Activated CD4-positive, alpha-beta T cell treated with anti-CD3 and anti-CD28 coated beads, Interleukin-2, amount 10 ng/mL, durations not matched to agents 7 days and 5 days (primary cell): Measurements from ENCODE around the gene TMBIM4. TPM values are rescaled to one million over a fixed set of nuclear protein-coding genes. Genes with fewer than 3 reads are reported as not detected.

ENCODE experiments used
- CTCF ChIA-PET: fragments of 350-600 bp; sonication (Branson Sonifier 250); formaldehyde crosslinking; loops from one replicate; lab custom pipeline; 2021; ENCODE audit warnings: antibody characterized with exemption; lab: Charles Lee
- POLR2A ChIA-PET: fragments of 350-600 bp; sonication (Branson Sonifier 250); formaldehyde crosslinking; loops from one replicate; lab custom pipeline; 2021; ENCODE audit warnings: antibody characterized with exemption; lab: Charles Lee
- DNase-seq: peaks from one replicate; pipeline ENCODE4 v3.0.0-alpha.2; 2020
- H3K27ac Mint-ChIP-seq: one replicate; pipeline ENCODE4 v1.8.0; 2021; ENCODE audit warnings: mild to moderate bottlenecking, moderate library complexity, mixed read lengths
- H3K27me3 Mint-ChIP-seq: one replicate; pipeline ENCODE4 v1.8.0; 2021; ENCODE audit warnings: mixed read lengths
- H3K36me3 Mint-ChIP-seq: one replicate; pipeline ENCODE4 v1.8.0; 2021; ENCODE audit warnings: low read depth, mixed read lengths
- H3K4me1 Mint-ChIP-seq: one replicate; pipeline ENCODE4 v1.8.0; 2021; ENCODE audit warnings: mixed read lengths
- H3K4me3 Mint-ChIP-seq: one replicate; pipeline ENCODE4 v1.8.0; 2021; ENCODE audit warnings: mild to moderate bottlenecking, moderate library complexity, mixed read lengths
- H3K9me3 Mint-ChIP-seq: one replicate; pipeline ENCODE4 v1.8.0; 2021; ENCODE audit warnings: mixed read lengths
- total RNA-seq, 2 experiments: library from RNA; stranded (reverse); gene quantifications; one replicate each; pipeline ENCODE4 v1.2.3, GENCODE V29; 2021

TMBIM4 gene
- total RNA-seq, 2 experiments from 2014 or later, result 65.7 to 83.5 TPM

GRCh38 chr12:66149702-66150398, 19.9 kb downstream of the TMBIM4 start:
- Mint-ChIP-seq H3K27me3 (no peaks in the 10 kb centered on the region), H3K4me1 (peaks cover 12% of the 10 kb centered on the region), H3K9me3 (no peaks in the 10 kb centered on the region), H3K27ac (no peak overlapping the region), H3K36me3 (peaks cover 16% of the 10 kb centered on the region), H3K4me3 (no peak overlapping the region)
- CTCF ChIA-PET, result interaction anchor here (0.9 to 1.4 kb wide), 2 partner anchors 7 to 10 kb away, joined by 3 read pairs; no protein-coding TSS in a partner anchor
- POLR2A ChIA-PET, result no interaction called here
- DNase-seq, result no peak

GRCh38 chr12:66144791-66145754, 24.7 kb downstream of the TMBIM4 start:
- peaks cover 17% of the 10 kb centered on the region for H3K4me1 Mint-ChIP-seq
- no peak overlapping the region for H3K4me3 Mint-ChIP-seq
- peak overlapping the region; percentile 77 for H3K27ac Mint-ChIP-seq
- POLR2A ChIA-PET, result interaction anchor here (0.9 kb wide), 1 partner anchor 24 kb away, joined by 3 read pairs; no protein-coding TSS in a partner anchor
- peak; percentile 12 for DNase-seq
- H3K36me3 Mint-ChIP-seq, result peaks cover 48% of the 10 kb centered on the region
- H3K9me3 Mint-ChIP-seq, result peaks cover 22% of the 10 kb centered on the region
- no peaks in the 10 kb centered on the region for H3K27me3 Mint-ChIP-seq
- CTCF ChIA-PET, result interaction anchor here (0.5 to 1.0 kb wide), 6 partner anchors 9 to 412 kb away, joined by 3 to 4 read pairs (median 3); no protein-coding TSS in a partner anchor

GRCh38 chr12:66143868-66144267, 25.9 kb downstream of the TMBIM4 start:
- DNase-seq, result no peak
- H3K4me3 Mint-ChIP-seq, result no peak overlapping the region
- no peaks in the 10 kb centered on the region for H3K27me3 Mint-ChIP-seq
- H3K4me1 Mint-ChIP-seq, result peaks cover 17% of the 10 kb centered on the region
- H3K9me3 Mint-ChIP-seq, result peaks cover 29% of the 10 kb centered on the region
- no peak overlapping the region for H3K27ac Mint-ChIP-seq
- H3K36me3 Mint-ChIP-seq, result peaks cover 58% of the 10 kb centered on the region
- CTCF ChIA-PET, result interaction anchor here (0.7 kb wide), 1 partner anchor 54 kb away, joined by 3 read pairs; no protein-coding TSS in a partner anchor
- POLR2A ChIA-PET, result no interaction called here

GRCh38 chr12:66142826-66143225, 27.0 kb downstream of the TMBIM4 start:
- no peak overlapping the region for H3K4me3 Mint-ChIP-seq
- peaks cover 29% of the 10 kb centered on the region for H3K9me3 Mint-ChIP-seq
- no peaks in the 10 kb centered on the region for H3K27me3 Mint-ChIP-seq
- CTCF ChIA-PET, result interaction anchor here (0.8 kb wide), 1 partner anchor 8 kb away, joined by 3 read pairs; no protein-coding TSS in a partner anchor
- H3K27ac Mint-ChIP-seq, result no peak overlapping the region
- H3K36me3 Mint-ChIP-seq, result peaks cover 61% of the 10 kb centered on the region
- H3K4me1 Mint-ChIP-seq, result peaks cover 17% of the 10 kb centered on the region
- POLR2A ChIA-PET, result no interaction called here
- no peak for DNase-seq

GRCh38 chr12:66141299-66141698, 28.5 kb downstream of the TMBIM4 start:
- no peak overlapping the region for H3K27ac Mint-ChIP-seq
- no peak for DNase-seq
- H3K4me1 Mint-ChIP-seq, result peaks cover 17% of the 10 kb centered on the region
- H3K36me3 Mint-ChIP-seq, result peaks cover 70% of the 10 kb centered on the region
- no peak overlapping the region for H3K4me3 Mint-ChIP-seq
- ChIA-PET POLR2A (no interaction called here), CTCF (interaction anchor here (2.4 kb wide), 1 partner anchor 10 kb away, joined by 7 read pairs; the partner anchor contains the start of gene LLPH)
- H3K27me3 Mint-ChIP-seq, result no peaks in the 10 kb centered on the region
- H3K9me3 Mint-ChIP-seq, result peaks cover 29% of the 10 kb centered on the region

GRCh38 chr12:66140731-66141130, 29.1 kb downstream of the TMBIM4 start:
- H3K4me3 Mint-ChIP-seq, result no peak overlapping the region
- ChIA-PET CTCF (interaction anchor here (2.4 kb wide), 1 partner anchor 10 kb away, joined by 7 read pairs; the partner anchor contains the start of gene LLPH), POLR2A (no interaction called here)
- peaks cover 29% of the 10 kb centered on the region for H3K9me3 Mint-ChIP-seq
- no peak for DNase-seq
- H3K27me3 Mint-ChIP-seq, result no peaks in the 10 kb centered on the region
- peaks cover 14% of the 10 kb centered on the region for H3K4me1 Mint-ChIP-seq
- peaks cover 72% of the 10 kb centered on the region for H3K36me3 Mint-ChIP-seq
- no peak overlapping the region for H3K27ac Mint-ChIP-seq

- peaks cover 29% of the 10 kb centered on the region for H3K9me3 Mint-ChIP-seq
- CTCF ChIA-PET, result no interaction called here
These were observed 30.5 kb downstream of the TMBIM4 start for GRCh38 chr12:66139328-66139727.

GRCh38 chr12:66137937-66138336, 31.9 kb downstream of the TMBIM4 start:
- ChIA-PET CTCF (no interaction called here), POLR2A (no interaction called here)
- no peaks in the 10 kb centered on the region for H3K27me3 Mint-ChIP-seq
- H3K36me3 Mint-ChIP-seq, result peaks cover 55% of the 10 kb centered on the region
- peaks cover under 1% of the 10 kb centered on the region for H3K4me1 Mint-ChIP-seq
- DNase-seq, result no peak
- H3K27ac Mint-ChIP-seq, result no peak overlapping the region
- no peak overlapping the region for H3K4me3 Mint-ChIP-seq
- peaks cover 29% of the 10 kb centered on the region for H3K9me3 Mint-ChIP-seq

More at GRCh38 chr12:66139328-66139727, 30.5 kb downstream of the TMBIM4 start:
- no peak for DNase-seq
- Mint-ChIP-seq H3K4me3 (no peak overlapping the region), H3K4me1 (no peaks in the 10 kb centered on the region), H3K36me3 (peaks cover 61% of the 10 kb centered on the region), H3K27ac (no peak overlapping the region), H3K27me3 (no peaks in the 10 kb centered on the region)
- POLR2A ChIA-PET, result no interaction called here

GRCh38 chr12:66132408-66132807, 37.4 kb downstream of the TMBIM4 start:
- no peak for DNase-seq
- ChIA-PET CTCF (interaction anchor here (1.0 to 2.5 kb wide), 2 partner anchors 27 to 37 kb away, joined by 5 to 10 read pairs; partner anchors contain the start of gene TMBIM4), POLR2A (interaction anchor here (0.8 kb wide), 1 partner anchor 37 kb away, joined by 3 read pairs; no protein-coding TSS in a partner anchor)
- Mint-ChIP-seq H3K4me3 (peak overlapping the region; percentile 27), H3K36me3 (peaks cover 43% of the 10 kb centered on the region), H3K4me1 (peaks cover 44% of the 10 kb centered on the region), H3K9me3 (no peaks in the 10 kb centered on the region), H3K27me3 (no peaks in the 10 kb centered on the region), H3K27ac (no peak overlapping the region)

- peaks cover 48% of the 10 kb centered on the region for H3K36me3 Mint-ChIP-seq
- no peaks in the 10 kb centered on the region for H3K9me3 Mint-ChIP-seq
- CTCF ChIA-PET, result interaction anchor here (0.6 to 2.5 kb wide), 5 partner anchors 10 to 95 kb away, joined by 3 to 10 read pairs (median 4); no protein-coding TSS in a partner anchor
- H3K4me1 Mint-ChIP-seq, result peaks cover 55% of the 10 kb centered on the region
- DNase-seq, result no peak
- peak overlapping the region; percentile 94 for H3K4me3 Mint-ChIP-seq
- H3K27ac Mint-ChIP-seq, result peak overlapping the region; percentile 98
- no peaks in the 10 kb centered on the region for H3K27me3 Mint-ChIP-seq
- POLR2A ChIA-PET, result interaction anchor here (1.2 kb wide), 1 partner anchor 38 kb away, joined by 5 read pairs; no protein-coding TSS in a partner anchor
These were observed 38.6 kb downstream of the TMBIM4 start for GRCh38 chr12:66131067-66131688.

GRCh38 chr12:66130267-66131066, 39.3 kb downstream of the TMBIM4 start, which contains the start of gene LLPH:
Gene LLPH (minus strand): TSS chr12:66130750. CDS start chr12:66129106, 1,644 bp downstream.
- peaks cover 51% of the 10 kb centered on the region for H3K36me3 Mint-ChIP-seq
- H3K4me3 Mint-ChIP-seq, result peak within 1 kb of the TSS; percentile 94
- CTCF ChIA-PET, result interaction anchor here (0.6 to 2.5 kb wide), 5 partner anchors 10 to 95 kb away, joined by 3 to 10 read pairs (median 4); no protein-coding TSS in a partner anchor
- peak within 1 kb of the TSS; percentile 98 for H3K27ac Mint-ChIP-seq
- peak; percentile 94 for DNase-seq
- H3K9me3 Mint-ChIP-seq, result no peaks in the 10 kb centered on the region
- peaks cover 58% of the 10 kb centered on the region for H3K4me1 Mint-ChIP-seq
- no peaks in the 10 kb centered on the region for H3K27me3 Mint-ChIP-seq
- POLR2A ChIA-PET, result interaction anchor here (1.2 kb wide), 1 partner anchor 39 kb away, joined by 5 read pairs; no protein-coding TSS in a partner anchor
